GM21360 (cell line): ENCODE data around the gene COASY.

Experiments
- ATAC-seq: cut with Tn5 transposase; IDR thresholded peaks from one replicate; pipeline ENCODE4 v1.9.1; 2021; ENCODE audit warnings: mild to moderate bottlenecking, moderate library complexity; ENCODE audit not compliant: unreplicated experiment

Gene COASY

DNA sequence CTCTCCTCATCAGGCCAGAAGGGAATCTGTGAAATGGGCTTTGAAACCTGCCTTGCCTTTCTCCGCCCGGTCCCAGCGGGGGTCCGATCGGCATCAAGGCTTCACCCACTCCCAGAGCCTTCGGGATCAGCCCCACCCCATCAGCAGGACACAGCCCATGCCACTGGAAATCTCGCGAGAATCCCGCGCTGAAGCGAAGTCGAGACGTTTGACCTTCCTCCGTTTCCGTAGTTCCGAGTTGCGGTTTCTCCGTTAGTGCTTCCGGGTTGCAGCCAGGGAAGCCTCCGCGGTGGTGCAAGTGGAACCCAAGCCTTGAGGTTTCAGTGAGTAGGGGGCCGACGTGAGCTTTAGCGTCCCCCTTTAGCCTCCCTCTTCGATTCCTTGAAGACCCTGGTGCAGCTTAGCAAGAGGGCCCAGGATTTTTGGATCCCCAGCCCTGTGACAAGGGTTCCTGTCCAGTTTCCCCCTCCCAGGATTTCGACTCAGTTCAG, at the start of gene COASY:
Gene COASY (plus strand): TSS at position 252 of the 491 bp plus-strand sequence. CDS start 475 bp downstream, outside the sequence.
- peak; percentile 44 for ATAC-seq

GRCh38 chr17:42512246-42512645, 49.7 kb upstream of the COASY start:
- ATAC-seq: no peak

DNA sequence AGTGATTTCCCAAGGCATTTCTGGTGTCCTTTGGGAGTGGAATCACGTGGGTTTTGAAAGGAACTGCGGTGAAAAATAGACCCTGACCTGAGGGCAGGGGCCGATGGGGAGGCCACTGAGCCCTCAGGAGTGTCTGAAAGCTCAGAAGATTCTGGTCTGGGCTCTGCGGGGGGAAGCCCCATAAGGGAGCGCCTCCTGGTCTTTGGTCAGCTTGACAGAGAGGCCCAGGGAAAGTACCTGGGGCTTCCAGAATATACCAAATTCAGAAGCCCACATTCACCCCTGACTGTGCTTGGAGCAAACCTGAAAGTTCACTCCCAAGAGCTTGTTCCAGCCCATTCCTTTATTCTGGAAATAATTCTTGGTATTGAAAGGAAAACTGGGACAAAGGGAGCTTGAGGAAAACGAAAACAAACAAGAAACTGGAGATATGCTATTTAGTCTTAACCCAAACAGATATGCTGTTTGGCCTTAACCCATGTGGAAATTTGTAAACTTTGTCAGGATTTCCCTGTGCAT, 49.2 kb upstream of the COASY start:
- ATAC-seq: no peak

DNA sequence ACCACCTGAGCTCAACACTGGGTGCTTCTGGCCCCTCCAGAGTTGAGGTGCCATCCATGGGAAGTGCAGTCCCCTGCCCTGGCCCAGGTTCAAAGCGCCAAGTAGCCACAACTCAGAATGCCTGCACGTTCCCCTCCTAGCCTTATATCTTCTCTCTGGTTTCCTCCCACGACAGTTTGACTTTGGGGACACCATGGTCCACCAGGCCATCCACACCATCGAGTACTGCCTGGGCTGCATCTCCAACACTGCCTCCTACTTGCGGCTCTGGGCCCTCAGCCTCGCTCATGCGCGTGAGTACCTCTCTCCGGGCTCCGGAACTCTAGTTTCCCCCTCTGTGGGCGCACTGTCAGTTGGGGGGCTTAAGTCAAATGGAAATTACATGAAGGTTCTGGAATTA, 48.3 kb upstream of the COASY start:
- no peak for ATAC-seq

DNA sequence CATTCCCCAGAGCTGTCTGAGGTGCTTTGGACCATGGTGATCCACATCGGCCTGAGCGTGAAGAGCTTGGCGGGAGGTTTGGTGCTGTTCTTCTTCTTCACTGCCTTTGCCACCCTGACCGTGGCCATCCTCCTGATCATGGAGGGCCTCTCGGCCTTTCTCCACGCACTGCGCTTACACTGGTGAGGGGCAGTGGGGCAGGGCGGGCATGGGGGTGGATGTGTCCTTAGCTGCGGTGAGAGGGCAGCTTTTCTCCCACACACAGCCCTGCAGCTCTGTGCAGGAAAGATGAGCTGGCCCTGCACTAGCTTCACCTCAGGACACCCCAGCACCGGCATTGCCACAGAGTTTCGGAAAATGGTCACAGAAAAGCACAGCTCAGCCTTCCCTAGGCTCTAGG, 47.7 kb upstream of the COASY start:
- ATAC-seq: no peak

DNA sequence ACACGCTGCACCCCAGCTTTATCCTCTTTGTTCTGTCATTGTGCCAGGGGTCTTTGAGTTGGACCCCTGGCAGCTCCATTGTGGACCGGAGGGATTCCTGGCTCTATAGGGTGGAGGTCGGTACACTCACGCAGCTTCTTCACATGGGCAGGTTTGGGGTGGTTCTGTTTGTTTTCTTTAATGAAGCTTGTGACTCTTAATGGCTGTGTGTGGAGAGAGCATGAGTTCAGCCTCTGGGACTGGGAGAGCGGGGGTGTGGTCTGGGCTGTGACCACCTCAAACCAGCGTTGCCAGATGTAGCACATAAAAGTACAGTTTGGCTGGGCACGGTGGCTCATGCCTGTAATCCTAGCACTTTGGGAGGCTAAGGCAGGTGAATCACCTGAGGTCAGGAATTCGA, 47.1 kb upstream of the COASY start:
- no peak for ATAC-seq

- no peak for ATAC-seq
Observed at GRCh38 chr17:42517516-42517915, 44.4 kb upstream of the COASY start.

DNA sequence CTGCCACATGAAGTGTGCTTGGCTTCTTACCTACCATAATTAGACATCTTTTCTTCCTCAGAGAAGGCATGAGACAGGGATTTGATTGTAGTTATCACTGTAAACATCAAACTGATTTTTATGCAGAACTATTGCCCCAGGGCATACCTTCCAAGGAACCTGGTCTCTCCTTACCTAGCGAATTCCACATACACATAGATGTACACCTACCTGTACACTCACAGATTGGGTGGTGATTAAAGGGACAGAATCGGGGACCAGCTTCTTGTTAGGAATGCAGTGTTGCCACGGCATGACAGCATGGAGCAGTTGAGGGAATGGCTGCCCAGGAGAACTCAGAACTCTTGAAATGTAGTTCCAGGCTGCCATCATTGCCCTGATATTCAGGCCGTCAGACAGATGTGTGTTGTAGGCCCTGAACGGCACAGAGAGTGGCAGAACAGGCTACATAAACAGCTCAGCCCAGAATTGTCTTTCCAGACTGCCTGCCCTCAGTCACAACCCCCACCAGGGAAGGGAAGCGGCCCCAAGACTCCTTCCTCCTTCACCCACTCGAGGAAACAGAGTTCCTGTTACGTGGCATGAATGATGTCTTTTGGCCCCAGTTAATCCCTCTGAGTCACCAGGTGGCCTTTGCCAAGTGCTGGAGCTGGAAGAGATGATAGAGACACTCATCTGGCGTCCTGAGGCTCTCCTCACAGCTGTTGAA, 43.7 kb upstream of the COASY start:
- no peak for ATAC-seq

GRCh38 chr17:42518755-42519545, 43.0 kb upstream of the COASY start:
- ATAC-seq: no peak

DNA sequence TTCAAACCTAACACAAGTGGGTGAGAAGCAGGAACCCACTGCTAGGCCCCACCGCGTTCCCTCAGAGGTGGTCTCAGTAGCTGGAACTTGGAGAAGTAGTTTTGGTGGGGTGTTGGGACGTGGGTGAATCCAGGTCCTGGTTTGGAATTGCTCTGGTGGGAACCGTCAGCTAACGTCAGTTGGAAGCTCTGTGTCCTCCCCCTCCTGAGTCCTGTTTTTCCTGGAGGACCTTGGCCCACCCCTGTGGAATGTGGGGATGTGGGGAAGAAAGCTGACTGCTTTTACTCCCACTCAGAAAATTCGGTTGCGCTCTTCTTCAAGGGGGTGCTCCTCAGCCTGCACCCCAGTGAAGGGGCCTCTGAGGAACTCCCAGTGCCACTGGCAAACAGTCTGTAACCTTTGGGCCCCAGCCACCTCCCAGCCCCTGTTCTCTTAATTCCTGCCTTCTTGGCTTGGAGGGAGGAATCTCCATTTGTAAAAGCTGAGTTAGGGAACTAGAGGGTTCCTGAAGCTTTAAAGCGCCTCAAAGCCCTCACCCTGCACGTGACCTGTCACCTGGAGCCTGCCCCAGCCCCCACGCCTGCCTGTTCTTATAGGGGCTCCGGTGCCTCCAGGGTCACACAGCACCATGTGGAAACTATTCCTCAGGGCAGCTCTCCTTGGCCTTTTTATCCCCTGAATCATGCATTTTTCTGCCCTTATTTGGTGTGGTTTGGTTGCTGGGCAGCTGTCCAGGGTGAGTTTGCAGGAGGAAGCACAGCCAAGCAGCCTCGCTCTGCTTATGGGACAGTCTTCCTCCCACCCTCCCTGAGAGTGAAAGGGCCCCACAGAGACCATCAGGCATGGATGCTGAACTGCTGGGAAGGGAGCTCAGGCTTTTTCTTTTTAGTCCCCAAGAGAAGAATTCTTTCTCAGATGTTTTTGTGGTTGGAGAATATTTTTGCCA, 42.1 kb upstream of the COASY start:
- ATAC-seq: no peak

DNA sequence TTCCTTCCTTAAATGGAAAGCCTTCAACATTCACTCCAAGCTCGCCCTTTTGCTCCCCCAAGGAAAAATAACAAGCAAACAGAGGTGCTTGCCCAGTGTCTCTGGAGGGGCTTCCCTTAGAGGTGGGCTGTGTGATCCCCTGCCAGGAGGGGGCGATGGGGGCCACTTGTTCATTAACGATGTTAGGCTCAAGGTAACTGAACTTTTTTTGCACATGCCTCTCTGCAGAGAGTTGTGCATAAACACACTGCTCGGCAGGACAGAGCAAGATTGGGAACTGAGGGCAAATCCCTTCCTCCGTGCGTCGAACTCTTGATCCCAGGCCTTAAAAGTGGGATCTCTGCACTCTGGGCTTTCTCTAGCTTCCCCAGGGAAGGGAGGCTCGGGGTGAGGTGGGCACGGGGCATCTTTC, 41.4 kb upstream of the COASY start:
- no peak for ATAC-seq

DNA sequence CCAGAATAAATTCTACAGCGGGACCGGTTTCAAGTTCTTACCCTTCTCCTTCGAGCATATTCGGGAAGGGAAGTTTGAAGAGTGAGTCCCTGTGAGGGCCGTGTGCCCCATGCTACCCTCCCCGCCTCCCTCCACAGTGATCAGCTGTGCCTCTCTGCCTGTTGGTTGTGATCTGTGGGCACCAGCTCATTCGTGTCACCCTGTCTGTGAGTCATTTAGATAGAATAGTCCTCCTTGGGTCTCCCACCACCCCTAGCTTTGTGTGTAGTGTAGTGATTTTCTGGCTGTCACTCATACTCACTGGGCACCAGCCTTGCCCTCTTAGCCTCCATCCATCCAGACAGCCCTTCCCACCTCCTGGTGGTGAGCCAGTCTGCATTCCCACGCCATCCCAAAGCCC, 40.9 kb upstream of the COASY start:
- no peak for ATAC-seq

- ATAC-seq: no peak
Observed at GRCh38 chr17:42521666-42522262, 40.2 kb upstream of the COASY start.

- ATAC-seq: no peak
Observed at GRCh38 chr17:42522263-42522790, 39.6 kb upstream of the COASY start.

DNA sequence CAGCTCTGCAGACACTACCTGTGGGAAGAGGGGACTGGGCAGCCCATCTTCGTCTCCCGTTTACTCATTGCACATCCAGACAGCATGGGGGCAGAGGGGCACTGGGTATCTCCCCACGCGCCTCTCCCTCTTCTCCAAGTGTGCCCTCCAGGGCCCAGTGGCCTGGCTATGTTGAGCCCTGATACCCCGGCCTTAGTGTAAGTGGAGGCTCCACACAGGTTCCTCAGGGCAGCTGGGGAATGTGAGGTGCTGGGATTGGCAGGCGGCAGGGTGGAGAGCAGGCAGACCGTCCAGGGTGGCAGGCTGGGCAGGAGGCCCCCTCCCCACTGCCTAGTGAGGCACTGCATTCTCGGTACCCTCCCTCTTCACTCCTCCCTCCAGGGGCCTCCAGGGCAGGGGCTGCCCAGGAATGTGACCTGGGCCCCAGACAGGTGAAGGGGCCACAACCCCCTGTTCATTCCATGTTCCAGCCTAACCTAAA, 39.1 kb upstream of the COASY start:
- ATAC-seq: no peak

DNA sequence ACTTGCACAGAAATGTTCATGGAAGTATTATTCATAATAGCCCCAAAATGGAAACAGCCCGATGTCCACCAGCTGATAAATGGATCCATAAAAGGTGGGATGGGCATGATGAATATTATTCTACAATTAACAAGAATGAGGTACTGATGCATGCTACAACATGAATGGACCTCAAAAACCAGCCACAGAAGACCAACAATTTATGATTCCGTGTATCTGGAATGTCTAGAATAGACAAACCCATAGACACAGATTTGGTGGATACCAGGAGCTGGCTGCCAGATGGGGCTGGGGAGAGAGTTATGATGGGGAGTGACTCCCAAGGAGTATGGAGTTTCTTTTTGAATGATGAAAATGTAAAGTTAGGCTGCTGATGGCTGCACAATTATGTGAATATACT, 36.7 kb upstream of the COASY start:
- no peak for ATAC-seq

- no peak for ATAC-seq
Observed at GRCh38 chr17:42526031-42526444, 35.9 kb upstream of the COASY start.

DNA sequence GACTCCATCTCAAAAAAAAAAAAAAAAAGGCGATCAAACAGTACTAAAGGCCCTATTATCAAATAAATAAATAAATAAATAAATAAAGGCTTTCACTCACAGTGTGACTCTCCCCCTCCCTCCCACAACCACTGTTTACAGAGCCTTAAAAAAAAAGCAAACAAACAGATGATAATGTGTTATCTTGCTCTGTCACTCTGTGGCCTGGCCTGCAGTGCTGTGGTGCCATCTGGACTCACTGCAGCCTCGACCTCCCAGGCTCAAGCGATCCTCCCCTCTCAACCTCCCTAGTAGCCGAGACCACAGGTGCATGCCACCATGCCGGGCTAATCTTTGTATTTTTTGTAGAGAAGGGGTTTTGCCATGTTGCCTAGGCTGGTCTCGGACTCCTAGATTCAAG, 34.0 kb upstream of the COASY start:
- ATAC-seq: no peak

DNA sequence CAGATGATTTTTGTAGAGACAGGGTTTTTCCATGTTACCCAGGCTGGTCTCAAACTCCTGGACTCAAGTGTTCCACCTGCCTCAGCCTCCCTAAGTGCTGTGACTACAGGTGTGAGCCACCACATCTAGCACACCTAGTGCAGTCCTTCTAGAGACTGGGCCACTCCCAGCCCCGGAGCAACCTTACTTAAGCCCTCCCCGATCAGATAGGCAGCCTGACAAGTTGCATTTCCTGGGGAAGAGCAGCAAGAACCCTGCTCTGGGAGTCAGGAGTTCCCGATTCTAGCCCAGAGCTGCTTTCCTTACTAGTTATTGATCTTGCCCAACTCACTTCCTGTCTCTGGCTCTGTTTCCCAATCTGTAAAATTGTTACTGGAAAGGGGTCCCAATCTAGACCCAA, 32.9 kb upstream of the COASY start:
- no peak for ATAC-seq

GRCh38 chr17:42530952-42531454, 30.9 kb upstream of the COASY start:
- ATAC-seq: no peak
